Activated T-cell treated with anti-CD3 and anti-CD28 coated beads, Interleukin-2, amount 50 U/mL, for 48 hours (primary cell): ENCODE measurements around the gene MYH10.
"Not testable (repeated sequence)": the region's sequence is repeated elsewhere in the genome, so short reads cannot be mapped to it uniquely, and the experiment has no call there.

ENCODE experiments used
- DNase-seq, 2 experiments: peaks; one replicate each; pipeline ENCODE4 v3.0.0-alpha.2; 2020

The MYH10 gene

GRCh38 chr17:8542599-8543502 is 87.7 kb downstream of the MYH10 start:
- no peak for DNase-seq

- not testable (repeated sequence) for DNase-seq
Observed at GRCh38 chr17:8539976-8540375, 90.5 kb downstream of the MYH10 start.

GRCh38 chr17:8537734-8538133 is 92.8 kb downstream of the MYH10 start:
- no peak for DNase-seq

DNA sequence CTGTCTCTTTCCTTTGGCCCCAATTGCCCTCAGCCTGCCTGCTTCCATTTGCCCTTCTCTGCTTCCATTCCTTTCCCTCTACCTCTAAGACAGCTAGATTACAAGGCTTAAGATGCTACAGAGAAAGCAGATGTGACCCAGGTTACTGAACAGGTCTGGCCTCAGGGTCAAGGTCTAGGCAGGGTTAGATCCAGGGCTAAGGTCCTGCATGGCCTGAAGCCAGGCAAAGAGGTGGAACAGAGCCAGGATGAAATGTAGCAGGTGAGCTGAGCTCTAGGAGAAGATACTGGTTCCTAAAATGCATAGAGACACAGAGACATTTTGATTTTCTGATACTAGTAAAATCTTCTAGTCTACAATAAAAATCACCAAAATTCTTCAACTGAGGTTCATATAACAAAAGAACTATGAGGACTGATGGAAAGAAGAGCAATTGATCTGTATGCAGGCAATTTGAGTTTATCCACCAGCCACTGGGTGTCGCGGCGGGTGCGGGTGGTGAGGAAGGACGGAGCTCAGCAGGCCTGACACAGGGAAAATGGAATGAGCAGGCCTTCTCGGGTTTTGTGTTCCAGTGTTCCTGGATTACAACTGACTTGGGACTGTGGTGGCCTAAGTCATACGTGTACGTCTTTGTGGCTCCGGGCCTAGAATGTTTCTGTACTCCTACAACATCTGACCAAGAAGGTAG is 95.9 kb downstream of the MYH10 start:
- DNase-seq = no peak

DNA sequence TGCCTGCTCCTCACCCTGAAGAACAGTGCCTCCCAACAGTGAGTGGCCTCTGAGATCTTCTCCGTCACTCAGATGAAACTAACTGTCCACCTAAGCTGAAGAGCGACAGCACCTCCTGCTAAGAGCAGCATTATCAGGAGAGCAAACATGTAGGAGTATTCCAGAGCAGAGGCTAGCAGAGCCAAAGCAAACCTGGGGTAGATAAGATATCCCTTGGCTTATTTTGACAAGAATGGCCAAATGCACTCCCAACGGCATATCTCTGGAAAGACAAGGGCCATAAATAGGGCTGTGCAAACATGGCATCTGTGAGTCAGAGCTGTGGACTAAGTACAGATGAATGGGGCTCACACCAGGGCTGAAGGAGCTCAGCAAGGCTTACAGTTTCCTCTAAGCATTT is 98.5 kb downstream of the MYH10 start:
- DNase-seq = no peak

DNA sequence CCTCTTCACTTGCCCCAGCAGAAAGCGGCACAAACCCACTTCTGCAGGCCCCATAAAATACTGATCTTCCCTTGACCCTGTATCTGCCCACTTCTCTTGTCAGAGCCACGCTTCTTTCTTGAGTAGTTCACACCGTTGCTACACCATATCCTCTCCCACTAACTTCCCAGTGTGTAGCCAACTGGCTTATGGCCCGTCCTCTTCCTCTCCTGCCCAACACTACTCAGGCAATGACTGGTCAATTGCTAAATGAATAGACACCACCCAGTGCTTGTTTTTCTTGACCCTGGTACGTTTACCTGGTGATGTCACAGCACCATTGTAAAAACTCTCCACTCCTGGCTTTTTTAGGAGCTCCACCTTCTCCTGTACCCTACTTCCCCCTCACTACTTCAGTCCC is 107.9 kb downstream of the MYH10 start:
- DNase-seq = no peak

DNA sequence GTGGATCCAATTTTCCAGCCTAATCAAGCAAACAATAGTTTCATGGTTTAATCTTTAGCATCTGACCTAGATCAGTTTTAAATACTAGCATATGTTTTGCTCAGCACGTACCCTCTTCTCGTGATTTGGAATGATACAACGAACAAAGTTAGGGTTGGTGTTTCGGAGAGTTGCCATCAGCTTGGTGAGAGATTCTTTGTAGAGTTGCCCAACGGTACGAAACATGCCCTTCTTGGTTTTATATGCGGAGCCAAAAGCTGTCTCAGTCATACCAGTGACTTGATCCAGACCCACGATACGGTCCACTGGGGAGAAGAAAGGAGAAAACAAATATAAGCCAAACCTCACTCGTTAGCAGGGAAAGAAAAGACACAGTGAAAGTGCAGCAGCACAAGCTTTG is 109.5 kb downstream of the MYH10 start:
- no peak for DNase-seq

- DNase-seq = no peak
Observed at GRCh38 chr17:8518850-8519249, 111.7 kb downstream of the MYH10 start.

DNA sequence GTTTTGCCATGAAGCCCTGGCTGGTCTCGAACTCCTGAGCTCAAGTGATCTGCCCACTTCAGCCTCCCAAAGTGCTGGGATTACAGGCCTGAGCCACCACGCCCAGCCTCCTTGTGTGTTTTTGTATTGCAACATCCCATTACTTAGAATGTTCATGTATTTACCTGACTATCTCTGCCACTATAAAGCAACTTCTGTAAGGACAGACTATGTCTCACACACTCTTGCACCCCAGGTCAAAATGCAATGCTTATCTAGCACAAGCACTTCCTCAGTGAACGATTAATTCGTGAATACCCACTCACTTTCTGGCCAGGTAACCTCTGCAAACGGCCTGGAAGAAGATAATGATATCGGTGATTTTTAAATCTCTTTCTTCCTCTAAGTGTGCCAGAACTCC is 112.2 kb downstream of the MYH10 start:
- DNase-seq = no peak

GRCh38 chr17:8514801-8515200 is 115.7 kb downstream of the MYH10 start:
- DNase-seq = no peak

- no peak for DNase-seq
Observed at GRCh38 chr17:8506145-8506544, 124.4 kb downstream of the MYH10 start.

DNA sequence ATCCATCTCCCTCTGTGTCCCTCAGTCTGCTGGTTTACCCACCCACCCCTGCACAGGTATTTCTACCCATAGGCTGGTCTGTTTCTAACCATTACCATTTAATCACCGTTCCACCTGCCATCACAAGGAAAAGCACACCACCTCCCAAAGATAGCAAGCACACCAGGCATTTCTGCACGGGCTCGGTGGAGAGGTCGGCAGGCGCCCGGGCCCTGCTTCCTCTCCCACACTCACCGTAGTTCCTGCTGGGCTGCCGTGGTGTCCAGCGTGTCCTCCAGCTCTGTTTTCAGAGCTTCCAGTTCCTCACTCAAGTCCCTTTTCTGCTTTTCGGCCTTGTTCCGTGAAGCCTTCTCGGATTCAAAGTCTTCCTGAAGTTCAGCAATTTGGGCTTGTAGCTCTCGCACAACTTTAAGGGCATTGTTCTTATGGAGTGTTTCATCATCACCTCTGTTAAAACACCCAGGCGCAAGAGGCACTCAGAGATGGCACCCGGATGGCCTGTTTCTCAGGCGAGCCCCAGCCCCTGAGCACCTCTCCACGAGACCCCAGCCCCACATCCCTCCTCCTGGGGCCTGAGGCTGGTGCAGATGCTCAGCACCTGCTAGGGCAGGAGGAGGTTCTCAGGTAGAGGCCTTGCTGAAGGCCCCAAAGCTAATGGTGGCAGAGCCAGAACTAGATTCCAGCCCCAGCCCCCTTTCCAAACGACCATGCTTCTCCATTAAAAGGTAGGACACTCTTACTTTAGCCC is 125.9 kb downstream of the MYH10 start:
- DNase-seq = no peak

DNA sequence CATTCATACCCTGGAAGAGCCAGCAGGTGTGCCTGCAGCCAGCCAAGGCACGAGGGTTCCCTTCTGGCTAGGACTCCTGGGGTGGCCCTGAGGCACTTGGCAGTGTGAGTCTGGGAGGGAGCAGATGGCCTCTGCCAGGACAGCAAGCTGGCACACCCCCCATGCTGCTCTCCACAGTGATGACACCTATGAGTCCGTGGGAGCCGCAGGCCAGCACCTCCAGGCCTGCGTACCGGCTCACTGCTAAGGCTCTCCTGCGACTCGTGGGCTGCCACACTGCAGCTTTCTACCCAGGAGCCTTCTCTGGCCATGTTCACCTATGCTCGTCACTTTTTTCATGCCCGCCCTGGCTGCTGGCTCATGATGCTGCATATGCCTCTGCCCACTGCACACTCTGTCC is 126.7 kb downstream of the MYH10 start:
- DNase-seq = no peak

DNA sequence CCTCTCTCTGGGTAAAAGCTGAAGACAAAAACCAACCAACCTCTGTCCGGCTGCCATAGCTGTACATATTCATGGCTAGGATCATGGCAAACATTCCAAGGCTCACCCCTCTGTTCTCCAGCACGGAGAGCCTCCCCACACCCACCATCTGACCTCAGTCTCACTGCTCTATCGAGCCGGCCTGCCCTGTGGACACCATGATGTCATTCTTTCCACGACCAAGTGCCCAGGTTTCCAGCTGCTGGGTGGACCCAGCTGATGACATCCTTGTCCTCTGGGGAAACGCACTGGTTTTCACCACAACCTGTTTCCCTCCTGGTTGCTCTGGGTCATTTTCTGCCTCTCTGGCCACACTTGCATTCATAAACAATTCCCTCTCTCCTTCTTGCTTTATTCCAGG is 127.2 kb downstream of the MYH10 start:
- no peak for DNase-seq

DNA sequence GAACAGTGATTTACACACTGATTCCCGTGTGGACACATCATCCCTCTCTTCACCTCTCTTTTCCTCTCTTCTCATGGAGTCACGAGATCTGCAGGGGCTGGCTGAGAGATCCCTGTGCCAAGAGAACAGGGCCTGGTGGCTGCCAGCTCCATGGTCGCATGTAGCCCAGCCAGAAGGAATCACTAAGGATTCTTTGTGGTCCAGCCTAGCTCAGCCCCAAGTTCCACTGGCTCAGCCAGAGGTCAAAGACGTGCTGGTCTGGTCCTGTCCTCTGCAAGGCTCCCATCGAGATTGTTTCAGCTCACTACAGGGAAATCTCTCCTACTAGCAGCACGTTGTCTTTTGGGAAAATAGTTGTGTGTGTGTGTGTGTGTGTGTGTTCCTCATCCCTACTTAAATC is 128.4 kb downstream of the MYH10 start:
- no peak for DNase-seq

GRCh38 chr17:8500609-8501008 is 129.9 kb downstream of the MYH10 start:
- DNase-seq = no peak

- DNase-seq = no peak
Observed at GRCh38 chr17:8499614-8500013, 130.9 kb downstream of the MYH10 start.

DNA sequence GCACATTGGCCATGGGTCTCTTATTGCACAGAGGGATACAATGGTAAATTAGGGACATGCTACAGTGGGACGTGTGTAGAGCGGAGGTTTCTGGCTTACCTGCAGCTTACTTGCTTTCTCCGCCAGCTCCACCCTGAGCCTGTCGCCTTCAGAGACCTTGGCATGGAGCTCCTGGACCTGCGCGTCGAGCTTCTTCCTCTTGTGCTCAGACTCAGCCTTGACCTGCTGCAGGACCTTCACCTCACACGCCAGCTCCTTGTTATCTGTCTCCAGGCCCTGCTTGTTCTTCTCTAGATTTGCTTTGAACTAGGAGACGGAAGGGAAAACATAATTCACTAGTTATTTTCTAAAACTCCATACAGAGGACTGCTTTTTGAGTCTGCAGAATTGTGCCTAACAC is 131.4 kb downstream of the MYH10 start:
- DNase-seq = no peak

- DNase-seq = no peak
Observed at GRCh38 chr17:8496081-8496480, 134.4 kb downstream of the MYH10 start.

- no peak for DNase-seq
Observed at GRCh38 chr17:8494506-8495111, 135.9 kb downstream of the MYH10 start.

DNA sequence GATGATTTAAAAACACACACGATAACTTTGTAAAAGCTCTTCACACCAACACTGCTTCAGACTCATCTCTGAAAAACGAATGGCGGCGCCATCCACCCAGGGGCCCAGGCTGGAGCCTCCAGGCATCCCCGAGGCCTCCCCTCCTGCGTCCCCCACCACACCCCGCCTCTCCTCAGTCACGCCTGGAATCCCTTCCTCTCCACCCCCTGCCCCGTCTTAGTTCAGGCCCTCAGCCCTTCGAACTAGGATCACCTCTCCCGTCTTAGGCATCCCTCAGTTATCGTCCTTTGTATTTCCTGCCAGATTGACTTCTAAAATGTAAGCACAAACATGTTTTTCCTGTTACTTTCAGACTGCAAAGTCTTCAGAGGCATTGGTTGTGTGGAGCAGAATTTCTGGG is 136.5 kb downstream of the MYH10 start:
- DNase-seq = no peak

- DNase-seq = no peak
Observed at GRCh38 chr17:8492121-8492520, 138.4 kb downstream of the MYH10 start.
